A673 (cell line): ENCODE measurements around the gene MARS1.

Experiments
- CTCF ChIP-seq: fragments of 300-800, 200-600 bp; sonication (generic); conservative IDR thresholded peaks from 2 replicates; pipeline ENCODE4 v1.5.1; 2017; ENCODE audit warnings: low read depth, mild to moderate bottlenecking, antibody characterized with exemption, low read length, moderate library complexity, mixed read lengths
- EZH2 ChIP-seq: fragments of 200-600 bp; sonication (generic); IDR thresholded peaks from 2 replicates; pipeline ENCODE4 v1.6.1; 2017; ENCODE audit warnings: borderline replicate concordance, low read depth, mild to moderate bottlenecking, mixed read lengths, antibody characterized with exemption, low read length; ENCODE audit not compliant: poor library complexity, severe bottlenecking

- no peak for TF ChIP-seq CTCF
- no peak for TF ChIP-seq EZH2
These were observed 62.2 kb downstream of the MARS1 start, which contains the start of gene KIF5A for GRCh38 chr12:57549909-57550640.
